Pulmonary artery endothelial cell (primary cell): ENCODE results near the gene ARIH2. TPM values are rescaled to one million over a fixed set of nuclear protein-coding genes. Genes with fewer than 3 reads are reported as not detected.
A peak's percentile ranks its signal among the peaks of the same experiment; 100 is the strongest.
"Not testable (repeated sequence)": the region's sequence is repeated elsewhere in the genome, so short reads cannot be mapped to it uniquely, and the experiment has no call there.

Experiments used
- DNase-seq: peaks from one replicate; pipeline ENCODE4 v3.0.0-alpha.2; 2011; ENCODE audit warnings: low read depth, low spot score
- total RNA-seq: library from RNA; depleted of rRNA; stranded (reverse); fragments of >200 nt; gene quantifications from 2 replicates; pipeline ENCODE4 v1.2.3, GENCODE V29; 2014

The ARIH2 gene
- total RNA-seq, 1 donor from 2014 or later: 61.3 TPM

DNA sequence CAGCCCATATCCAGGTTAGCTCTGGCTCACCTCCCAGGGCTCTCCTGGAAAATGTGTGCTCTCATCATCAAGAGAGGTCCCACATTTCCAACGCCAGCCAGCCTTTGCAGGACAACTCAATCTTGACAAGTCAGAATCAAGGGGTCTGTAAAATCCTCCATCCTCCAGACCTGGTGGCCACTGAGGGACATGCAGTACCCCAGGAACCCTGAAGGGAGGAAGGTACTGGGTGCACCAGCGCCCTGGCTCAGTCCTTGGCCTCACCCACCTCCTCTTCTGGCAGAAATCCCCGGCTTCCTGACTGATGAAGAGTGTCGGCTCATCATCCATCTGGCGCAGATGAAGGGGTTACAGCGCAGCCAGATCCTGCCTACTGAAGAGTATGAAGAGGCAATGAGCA, 82.5 kb downstream of the ARIH2 start:
- no peak for DNase-seq

DNA sequence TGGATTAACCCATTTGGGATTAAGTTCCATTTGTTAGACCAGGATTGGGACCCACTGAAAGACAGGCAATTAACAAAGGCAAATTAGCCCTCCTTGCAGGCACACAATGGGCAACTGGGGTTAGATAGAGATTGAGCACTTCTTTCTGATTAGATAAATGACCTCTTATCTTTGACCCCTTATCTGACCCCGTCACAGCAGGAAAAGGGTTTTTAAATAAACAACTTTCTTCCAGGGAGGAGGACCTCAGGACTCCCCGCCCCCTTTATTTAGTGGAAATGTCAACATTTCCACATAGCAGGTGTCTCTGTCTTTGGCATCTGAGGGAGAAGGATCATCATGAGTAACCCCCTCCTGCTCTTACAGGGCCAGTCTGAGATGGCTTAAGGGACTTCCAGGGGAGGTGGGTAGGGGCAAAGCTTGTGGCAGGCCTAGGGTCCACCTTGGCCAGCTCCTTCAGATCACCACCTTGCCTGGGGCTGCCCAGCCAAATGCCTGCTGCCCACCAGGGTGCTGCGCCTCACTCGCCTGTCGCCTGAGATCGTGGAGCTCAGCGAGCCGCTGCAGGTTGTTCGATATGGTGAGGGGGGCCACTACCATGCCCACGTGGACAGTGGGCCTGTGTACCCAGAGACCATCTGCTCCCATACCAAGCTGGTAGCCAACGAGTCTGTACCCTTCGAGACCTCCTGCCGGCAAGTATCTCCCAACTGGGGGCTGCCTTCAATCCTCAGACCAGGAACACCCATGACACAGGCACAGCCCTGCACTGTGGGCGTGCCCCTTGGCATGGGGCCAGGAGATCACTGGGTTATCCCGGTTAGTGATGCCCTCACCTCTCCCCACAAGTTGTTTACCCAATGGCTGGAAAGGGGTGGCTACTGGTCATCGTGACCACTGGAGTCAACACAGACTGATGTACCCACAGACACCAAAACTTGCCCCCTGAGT, 86.0 kb downstream of the ARIH2 start:
- DNase-seq: no peak

DNA sequence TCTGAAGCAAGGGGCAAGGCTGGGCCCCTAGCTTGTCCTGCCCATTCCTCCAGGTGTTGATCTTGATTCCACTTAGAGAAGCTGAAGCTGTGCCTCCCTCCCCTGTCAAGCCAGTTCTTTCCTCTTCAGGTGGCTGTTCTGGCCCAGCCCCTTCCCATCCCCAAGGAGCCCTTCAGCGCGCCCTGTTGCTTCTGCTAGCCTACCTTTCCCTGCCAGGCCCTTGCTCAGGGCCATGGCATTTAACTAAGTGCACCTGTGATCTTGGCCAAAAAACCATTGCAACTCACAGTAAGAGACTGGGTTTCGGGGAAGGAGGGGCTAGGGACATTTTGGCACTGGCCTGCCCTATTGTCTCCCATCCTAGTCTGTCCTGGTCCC, 86.7 kb downstream of the ARIH2 start:
- DNase-seq: no peak

DNA sequence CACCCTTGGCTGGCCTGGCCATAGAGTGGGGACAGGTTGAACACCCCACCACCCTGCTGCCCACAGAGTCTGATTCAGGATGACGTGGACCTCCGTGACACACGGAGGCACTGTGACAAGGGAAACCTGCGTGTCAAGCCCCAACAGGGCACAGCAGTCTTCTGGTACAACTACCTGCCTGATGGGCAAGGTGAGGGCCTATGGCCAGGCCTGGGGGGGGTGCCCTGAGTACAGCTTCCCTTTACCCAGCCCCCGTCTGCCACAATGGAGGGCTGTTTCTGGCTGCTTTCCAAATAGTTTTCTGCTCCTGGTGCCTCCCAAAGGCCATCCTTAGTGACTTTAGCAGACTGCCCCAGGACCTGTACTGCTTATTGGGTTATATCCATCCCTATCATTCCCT, 87.4 kb downstream of the ARIH2 start:
- no peak for DNase-seq

DNA sequence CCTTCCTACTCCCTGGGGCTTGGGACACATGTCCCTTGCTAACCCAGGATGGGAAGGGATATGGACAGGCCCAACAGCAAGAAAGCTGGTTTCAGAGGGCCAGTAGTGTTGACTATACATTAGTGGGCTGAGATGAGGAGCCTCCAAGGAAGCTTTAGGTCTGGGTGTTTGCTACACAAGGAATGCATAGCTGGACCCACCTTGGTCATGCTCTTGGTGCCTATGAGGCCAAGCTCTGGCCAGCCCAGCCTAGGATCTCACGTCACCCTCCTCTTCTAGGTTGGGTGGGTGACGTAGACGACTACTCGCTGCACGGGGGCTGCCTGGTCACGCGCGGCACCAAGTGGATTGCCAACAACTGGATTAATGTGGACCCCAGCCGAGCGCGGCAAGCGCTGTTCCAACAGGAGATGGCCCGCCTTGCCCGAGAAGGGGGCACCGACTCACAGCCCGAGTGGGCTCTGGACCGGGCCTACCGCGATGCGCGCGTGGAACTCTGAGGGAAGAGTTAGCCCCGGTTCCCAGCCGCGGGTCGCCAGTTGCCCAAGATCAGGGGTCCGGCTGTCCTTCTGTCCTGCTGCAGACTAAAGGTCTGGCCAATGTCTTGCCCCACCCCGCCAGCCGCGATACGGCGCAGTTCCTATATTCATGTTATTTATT, 87.9 kb downstream of the ARIH2 start:
- no peak for DNase-seq

DNA sequence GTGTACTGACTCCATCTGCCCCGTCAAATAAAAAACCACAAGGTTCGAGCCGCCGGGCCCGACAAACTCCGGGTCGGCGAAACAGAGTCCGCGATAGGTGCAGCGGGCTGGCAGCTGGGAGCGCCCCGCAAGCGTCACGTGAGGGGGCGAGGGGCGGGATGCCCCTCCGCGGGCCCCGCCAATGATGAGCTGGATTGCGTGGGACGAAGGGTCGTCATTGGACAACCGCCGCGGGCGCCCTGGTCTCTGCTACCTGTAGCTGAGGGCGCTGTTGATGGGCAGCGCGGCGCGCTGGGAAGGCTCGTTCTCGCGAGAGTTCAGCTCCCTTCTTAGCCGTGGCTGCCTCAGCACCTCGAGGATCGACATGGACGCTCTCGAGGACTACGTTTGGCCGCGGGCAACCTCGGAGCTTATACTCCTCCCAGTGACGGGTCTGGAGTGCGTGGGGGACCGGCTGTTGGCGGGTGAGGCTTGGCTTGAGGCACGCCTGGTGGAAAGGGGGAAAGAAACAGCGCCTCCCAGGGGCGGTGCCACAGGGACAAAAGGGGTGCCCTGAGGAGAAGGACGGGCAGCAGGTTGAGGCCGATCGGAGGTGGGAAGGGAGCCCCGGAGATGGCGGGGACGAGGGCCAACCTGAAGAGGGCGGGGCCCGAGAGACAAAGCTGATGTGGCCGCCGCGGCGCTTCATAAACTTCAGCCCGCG, 88.6 kb downstream of the ARIH2 start, which contains the start of gene WDR6:
TSS of gene WDR6 (plus strand) at position 324 of the 703 bp plus-strand sequence. CDS start at position 365, 41 bp downstream.
- DNase-seq: peak; percentile 93

DNA sequence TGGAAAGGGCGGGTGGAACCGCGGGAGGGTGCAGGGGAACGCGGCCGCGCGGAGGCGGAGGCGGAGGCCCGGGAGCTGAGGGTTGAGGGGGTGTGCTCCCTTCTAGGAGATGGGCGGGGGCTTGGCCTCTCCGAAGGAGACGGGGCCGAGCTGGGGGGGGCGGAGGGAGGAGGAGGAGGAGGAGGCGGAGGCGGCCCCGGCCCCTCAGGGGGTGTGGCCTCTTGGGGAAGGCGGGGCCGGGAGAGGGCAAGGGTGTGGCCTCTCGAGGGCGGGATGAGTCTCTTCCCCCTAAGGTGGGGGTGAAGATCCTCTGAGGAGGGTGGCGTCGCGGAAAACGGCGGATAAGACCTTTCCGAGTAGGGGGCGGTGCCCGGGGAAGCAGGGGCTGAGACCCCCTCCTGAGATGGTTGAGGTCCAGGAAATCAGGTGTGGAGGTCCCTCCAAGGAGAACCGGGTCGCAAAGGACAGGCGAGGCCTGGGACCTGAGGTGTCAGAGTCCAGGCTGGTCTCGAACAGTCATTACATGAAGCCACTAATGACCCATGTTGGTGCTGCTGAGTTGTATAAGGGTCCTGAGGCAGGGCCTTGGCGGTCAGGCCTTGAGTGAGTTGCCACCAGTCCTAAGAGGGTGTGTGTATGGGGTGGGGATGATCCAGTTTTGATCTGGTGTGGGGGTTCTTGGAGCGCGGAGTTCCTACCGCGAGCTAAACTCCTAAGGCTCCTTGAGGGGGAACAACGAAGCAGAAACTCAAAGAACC, 89.3 kb downstream of the ARIH2 start:
- DNase-seq: no peak

DNA sequence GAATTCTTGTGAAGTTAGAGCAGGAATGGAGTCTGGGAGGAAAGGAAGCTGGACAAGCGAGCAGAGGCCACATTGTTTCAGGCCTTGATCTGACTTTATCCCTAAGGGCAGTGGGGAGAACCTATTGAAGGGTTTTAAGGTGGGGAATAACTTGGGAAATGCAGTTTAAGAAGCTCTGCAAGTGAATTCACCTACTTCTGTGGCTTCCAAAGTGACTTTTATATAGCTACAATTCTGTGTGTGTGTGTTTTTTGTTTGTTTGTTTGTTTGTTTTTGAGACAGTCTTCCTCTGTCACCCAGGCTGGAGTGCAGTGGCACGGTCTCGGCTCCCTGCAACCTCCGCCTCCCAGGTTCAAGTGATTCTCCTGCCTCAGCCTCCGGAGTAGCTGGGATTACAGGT, 90.0 kb downstream of the ARIH2 start:
- DNase-seq: not testable (repeated sequence)

DNA sequence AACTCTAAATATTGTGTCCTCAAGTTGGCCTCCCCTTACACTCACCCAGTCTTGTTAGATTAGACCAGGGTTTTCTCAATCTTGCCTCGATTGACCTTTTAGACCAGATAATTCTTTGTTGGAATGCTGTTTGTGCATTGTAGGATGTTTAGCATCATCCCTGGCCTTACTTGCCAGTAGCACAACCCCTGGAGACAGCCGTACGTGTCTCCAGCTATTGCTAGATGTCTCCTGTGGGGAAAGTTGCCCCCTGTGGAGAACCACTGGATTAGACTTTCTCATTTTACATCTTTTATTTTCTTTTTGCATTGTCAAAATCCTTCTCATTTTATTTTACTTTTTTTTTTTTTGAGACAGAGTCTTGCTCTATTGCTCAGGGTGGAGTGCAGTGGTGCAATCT, 90.8 kb downstream of the ARIH2 start:
- DNase-seq: no peak

DNA sequence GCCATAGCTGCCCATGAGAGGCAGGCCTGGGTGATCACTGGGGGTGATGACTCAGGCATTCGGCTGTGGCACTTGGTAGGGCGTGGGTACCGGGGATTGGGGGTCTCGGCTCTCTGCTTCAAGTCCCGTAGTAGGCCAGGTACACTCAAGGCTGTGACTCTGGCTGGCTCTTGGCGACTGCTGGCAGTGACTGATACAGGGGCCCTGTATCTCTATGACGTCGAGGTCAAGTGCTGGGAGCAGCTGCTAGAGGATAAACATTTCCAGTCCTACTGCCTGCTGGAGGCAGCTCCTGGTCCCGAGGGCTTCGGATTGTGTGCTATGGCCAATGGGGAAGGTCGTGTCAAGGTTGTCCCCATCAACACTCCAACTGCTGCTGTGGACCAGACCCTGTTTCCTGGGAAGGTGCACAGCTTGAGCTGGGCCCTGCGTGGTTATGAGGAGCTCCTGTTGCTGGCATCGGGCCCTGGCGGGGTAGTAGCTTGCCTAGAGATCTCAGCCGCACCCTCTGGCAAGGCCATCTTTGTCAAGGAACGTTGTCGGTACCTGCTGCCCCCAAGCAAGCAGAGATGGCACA, 93.9 kb downstream of the ARIH2 start:
- no peak for DNase-seq

DNA sequence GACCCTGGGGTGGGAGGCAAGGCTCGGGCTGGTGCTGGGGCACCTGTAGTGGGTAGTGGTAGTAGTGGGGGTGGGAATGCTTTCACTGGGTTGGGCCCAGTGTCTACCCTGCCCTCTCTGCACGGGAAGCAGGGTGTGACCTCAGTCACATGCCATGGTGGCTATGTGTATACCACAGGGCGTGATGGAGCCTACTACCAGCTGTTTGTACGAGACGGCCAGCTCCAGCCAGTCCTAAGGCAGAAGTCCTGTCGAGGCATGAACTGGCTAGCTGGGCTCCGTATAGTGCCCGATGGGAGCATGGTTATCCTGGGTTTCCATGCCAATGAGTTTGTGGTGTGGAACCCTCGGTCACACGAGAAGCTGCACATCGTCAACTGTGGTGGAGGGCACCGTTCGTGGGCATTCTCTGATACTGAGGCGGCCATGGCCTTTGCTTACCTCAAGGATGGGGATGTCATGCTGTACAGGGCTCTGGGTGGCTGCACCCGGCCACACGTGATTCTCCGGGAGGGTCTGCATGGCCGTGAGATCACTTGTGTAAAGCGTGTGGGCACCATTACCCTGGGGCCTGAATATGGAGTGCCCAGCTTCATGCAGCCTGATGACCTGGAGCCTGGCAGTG, 94.6 kb downstream of the ARIH2 start:
- DNase-seq: no peak

DNA sequence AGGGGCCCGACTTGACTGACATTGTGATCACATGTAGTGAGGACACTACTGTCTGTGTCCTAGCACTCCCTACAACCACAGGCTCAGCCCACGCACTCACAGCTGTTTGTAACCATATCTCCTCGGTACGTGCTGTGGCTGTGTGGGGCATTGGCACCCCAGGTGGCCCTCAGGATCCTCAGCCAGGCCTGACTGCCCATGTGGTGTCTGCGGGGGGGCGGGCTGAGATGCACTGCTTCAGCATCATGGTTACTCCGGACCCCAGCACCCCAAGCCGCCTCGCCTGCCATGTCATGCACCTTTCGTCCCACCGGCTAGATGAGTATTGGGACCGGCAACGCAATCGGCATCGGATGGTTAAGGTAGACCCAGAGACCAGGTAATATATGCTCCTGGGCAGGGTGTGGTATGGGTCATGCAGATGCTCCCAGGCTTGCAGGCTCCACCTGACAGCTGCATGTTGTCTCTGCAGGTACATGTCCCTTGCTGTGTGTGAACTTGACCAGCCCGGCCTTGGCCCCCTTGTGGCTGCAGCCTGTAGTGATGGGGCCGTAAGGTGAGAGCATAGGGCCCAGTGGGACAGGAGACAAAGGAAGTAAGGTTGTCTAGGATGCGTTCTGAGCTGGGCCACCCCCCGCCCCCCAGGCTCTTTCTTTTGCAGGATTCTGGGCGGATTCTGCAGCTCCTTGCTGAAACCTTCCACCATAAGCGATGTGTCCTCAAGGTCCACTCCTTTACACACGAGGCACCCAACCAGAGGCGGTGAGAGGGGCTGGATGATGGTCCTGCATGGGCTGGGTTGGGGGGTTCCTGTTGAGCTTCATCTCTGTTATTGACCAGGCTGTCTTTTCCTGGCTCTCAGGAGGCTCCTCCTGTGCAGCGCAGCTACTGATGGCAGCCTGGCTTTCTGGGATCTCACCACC, 95.4 kb downstream of the ARIH2 start:
- no peak for DNase-seq

DNA sequence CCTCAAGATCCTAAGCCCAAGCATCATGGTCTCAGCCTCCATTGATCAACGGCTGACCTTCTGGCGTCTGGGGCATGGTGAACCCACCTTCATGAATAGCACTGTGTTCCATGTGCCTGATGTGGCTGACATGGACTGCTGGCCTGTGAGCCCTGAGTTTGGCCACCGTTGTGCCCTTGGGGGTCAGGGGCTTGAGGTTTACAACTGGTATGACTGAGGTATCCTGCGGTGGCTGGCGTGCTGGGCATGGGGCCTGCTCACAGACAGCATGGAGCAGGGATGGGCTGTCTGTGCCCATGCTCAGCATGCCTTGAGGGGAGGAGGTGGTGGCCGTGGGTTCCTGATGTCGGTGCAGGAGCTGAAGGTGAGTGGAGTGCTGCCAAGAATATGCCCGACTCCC, 96.4 kb downstream of the ARIH2 start:
- no peak for DNase-seq

DNA sequence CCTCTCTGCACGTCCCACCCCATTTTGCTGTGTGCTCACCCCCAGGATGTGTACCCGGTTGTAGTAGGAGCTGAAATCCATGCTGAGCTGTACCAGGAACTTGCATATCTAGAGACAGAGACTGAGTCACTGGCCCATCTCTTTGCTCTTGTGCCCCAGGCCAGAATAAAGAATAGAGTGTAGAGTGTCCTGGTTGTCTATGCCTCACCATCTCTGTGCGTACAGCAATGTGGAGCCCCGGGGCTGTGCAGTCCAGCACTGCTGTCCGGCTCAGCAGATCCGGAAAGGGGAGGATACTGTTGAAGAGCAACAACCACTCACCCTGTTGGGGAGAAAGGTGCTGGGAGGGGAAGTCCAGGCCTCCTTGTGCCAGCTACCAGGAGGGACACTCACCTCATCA, 97.1 kb downstream of the ARIH2 start:
- no peak for DNase-seq

DNA sequence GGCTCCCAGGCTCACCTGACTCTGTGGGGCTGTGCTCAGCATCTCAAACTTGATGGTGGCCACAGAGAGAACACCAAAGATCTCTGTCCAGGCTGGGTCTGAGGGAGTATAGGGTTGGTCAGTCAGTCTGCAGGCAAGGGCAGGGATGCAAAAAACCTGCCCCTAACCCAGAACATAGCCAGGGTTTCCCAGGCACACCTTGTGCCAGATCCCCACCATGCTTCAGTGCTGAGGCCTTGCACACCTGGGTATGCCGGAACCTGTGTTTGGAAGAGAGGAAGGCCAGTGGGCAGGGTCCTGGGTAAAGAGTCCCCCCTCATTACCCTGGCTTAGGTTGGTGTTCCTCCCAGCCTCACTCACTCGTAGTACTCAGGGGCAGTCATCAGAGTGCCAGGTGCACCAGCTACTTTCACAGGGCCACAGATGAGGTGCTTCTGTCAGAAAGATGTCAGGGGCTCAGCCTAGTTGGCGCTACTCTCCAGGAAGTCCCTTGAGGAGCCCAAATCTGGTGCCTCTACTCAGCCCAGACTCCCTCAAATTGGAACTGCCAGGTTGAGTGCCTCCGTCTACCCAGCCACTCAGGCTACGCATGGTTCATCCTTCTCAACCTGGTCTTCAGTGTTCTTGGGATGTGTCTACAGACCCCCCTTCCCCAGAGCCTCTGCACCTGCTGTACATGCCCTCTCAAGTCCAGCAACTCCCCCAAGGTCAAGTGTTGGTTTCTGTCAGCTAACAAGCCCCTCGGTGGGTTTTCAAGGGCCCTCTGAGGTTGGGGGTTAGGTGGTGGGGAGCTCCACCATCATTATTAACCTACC, 98.0 kb downstream of the ARIH2 start:
- no peak for DNase-seq

DNA sequence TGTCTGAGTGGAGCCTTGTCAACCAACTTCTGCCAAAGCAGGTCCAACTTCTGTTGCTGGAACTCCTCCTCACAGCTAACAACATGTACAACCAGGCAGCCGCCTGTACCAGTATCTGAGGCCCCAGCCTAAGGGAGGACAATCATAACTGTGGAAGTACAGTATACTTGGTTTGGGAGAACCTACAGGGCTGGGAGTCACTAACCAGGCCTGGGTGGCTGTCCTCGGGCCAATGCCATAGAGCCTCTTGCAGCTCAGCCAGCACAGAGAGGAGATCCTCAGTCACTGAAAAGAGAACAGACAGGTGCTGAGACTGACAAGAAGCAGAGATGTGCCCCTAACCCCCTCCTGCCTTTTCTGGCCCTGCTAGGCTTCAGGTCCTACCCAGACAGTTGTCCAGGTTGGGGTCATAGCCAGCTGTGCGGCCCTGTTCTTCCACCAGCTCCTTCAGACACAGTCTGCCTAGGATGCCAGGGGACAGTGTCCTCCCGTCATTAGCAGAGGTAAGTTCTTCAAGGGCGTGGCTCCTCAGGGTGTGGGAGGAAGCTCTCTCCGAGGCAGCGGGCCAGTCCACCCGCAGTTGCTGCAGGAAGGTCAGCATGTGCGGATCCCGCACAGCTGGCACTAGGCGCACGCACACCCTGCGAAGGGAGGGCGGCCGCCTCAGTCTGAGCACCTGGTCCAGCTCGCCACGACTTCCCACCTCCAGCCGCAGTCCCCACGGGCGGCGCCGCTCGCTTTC, 98.8 kb downstream of the ARIH2 start:
- DNase-seq: no peak

DNA sequence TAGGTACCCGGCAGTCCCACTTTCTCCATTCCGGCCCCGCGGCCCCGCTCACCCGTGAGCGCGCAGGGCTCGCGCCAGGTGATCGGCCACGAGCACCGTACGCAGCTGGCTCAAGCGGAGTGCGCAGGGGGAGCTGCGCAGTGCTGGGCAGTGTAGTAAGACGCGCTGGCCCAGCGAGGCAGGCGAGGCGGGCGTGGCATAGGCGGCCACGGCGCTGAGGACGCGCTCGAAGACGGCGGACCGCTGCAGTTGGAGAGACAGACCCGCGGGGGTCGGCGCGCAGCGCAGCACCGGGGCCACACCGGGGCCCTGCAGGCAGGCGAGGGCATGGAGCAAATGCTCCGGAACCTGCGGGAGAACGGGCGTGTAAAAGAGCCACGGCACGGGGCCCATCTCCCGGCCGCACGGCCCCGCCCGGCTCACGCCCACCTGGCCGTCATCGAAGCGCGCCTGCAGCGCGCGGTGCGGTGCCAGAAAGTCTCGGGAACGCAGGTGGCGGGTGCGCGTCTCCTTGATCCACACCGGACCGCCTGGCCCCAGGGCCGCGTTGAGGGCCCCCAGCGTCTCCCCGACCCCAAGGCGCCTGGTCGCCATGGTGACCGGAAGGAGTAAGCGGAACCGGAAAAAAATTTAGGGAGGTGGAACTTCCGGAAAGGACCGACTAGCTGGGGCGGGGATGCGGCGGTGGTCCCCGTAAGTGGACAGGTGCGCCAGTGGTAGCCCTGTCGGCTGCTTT, 99.5 kb downstream of the ARIH2 start, which contains the start of gene DALRD3:
TSS of gene DALRD3 (minus strand) at position 610 of the 736 bp plus-strand sequence. CDS start at position 594, 16 bp downstream.
- DNase-seq: no peak
